SK-N-SH (cell line): ENCODE data around the gene PAK3. TPM values are rescaled to one million over a fixed set of nuclear protein-coding genes. Genes with fewer than 3 reads are reported as not detected.

ENCODE experiments used
- CTCF ChIA-PET: fragments of 300-600, 350-600 bp; formaldehyde crosslinking; extraction: SDS; loops from one replicate; lab custom pipeline; 2021; lab: Yijun Ruan, JAX
- POLR2A ChIA-PET: fragments of 350-600 bp; sonication (Branson Sonifier 250); formaldehyde crosslinking; extraction: SDS; loops from one replicate; lab custom pipeline; 2020; ENCODE audit warnings: antibody characterized with exemption, inconsistent platforms; lab: Yijun Ruan, JAX
- DNase-seq: peaks from one replicate; pipeline ENCODE4 v3.0.0; 2012
- H2AFZ ChIP-seq: fragments of 200-600 bp; sonication (generic); 2 replicates; pipeline ENCODE4 v1.8.1; 2016; ENCODE audit warnings: antibody characterized with exemption, mild to moderate bottlenecking, low read depth
- H3F3A ChIP-seq: fragments of 200-600 bp; sonication (generic); replicated peaks from 2 replicates; pipeline ENCODE3; 2016; ENCODE audit warnings: antibody characterized with exemption, mild to moderate bottlenecking; ENCODE audit not compliant: insufficient read depth
- H3K27ac ChIP-seq, 2 experiments: fragments of 200-500 bp in 1 of 2; fragments of 200-600 bp in 1 of 2; sonication (Bioruptor generic) in 1 of 2; sonication (generic), shearing (Covaris generic) in 1 of 2; 2 replicates each; pipeline versions ENCODE4 v1.5.1 to v1.6.1; 2014 to 2016; ENCODE audit warnings: low read depth in 2 of 2, inconsistent platforms in 1 of 2, low read length in 1 of 2, mild to moderate bottlenecking in 1 of 2, mixed read lengths in 1 of 2
- H3K27me3 ChIP-seq: fragments of 200-600 bp; sonication (generic), shearing (Covaris generic); 2 replicates; pipeline ENCODE4 v1.6.1; 2016; ENCODE audit warnings: mixed run types; ENCODE audit not compliant: insufficient read depth
- H3K36me3 ChIP-seq, 2 experiments: fragments of 200-500 bp in 1 of 2; fragments of 200-600 bp in 1 of 2; sonication (Bioruptor generic) in 1 of 2; sonication (generic) in 1 of 2; replicated peaks in 1 of 2; 2 replicates each; pipeline versions ENCODE3 to v1.5.1; 2014 to 2016; ENCODE audit warnings: low read length in 1 of 2, mild to moderate bottlenecking in 1 of 2; ENCODE audit not compliant: insufficient read depth in 2 of 2, control insufficient read depth in 1 of 2
- H3K4me1 ChIP-seq, 2 experiments: fragments of 200-500 bp in 1 of 2; fragments of 200-600 bp in 1 of 2; sonication (Bioruptor generic) in 1 of 2; sonication (generic), shearing (Covaris generic) in 1 of 2; 2 replicates each; pipeline versions ENCODE4 v1.5.1 to v1.6.1; 2014 to 2016; ENCODE audit warnings: low read depth in 1 of 2, low read length in 1 of 2, mixed run types in 1 of 2; ENCODE audit not compliant: insufficient read depth in 2 of 2, control insufficient read depth in 1 of 2
- H3K4me2 ChIP-seq: fragments of 200-600 bp; sonication (generic), shearing (Covaris generic); 2 replicates; pipeline ENCODE4 v1.6.1; 2017; ENCODE audit warnings: mixed run types
- H3K4me3 ChIP-seq, 2 experiments: fragments of 200-500 bp in 1 of 2; fragments of 200-600 bp in 1 of 2; sonication (Bioruptor generic) in 1 of 2; sonication (generic), shearing (Covaris generic) in 1 of 2; 2 replicates each; pipeline versions ENCODE4 v1.5.1 to v1.8.1; 2014 to 2016; ENCODE audit warnings: low read depth in 2 of 2, inconsistent platforms in 1 of 2, low read length in 1 of 2, mild to moderate bottlenecking in 1 of 2, mixed read lengths in 1 of 2, moderate library complexity in 1 of 2
- H3K79me2 ChIP-seq: fragments of 200-600 bp; sonication (generic); 2 replicates; pipeline ENCODE4 v1.8.1; 2017; ENCODE audit warnings: mild to moderate bottlenecking; ENCODE audit not compliant: insufficient read depth
- H3K9ac ChIP-seq: fragments of 200-600 bp; sonication (generic); 2 replicates; pipeline ENCODE4 v1.6.1; 2017; ENCODE audit warnings: mixed run types
- H3K9me2 ChIP-seq: fragments of 200-600 bp; sonication (generic); 2 replicates; pipeline ENCODE4 v1.6.1; 2017; ENCODE audit warnings: mixed run types
- H3K9me3 ChIP-seq: fragments of 200-600 bp; sonication (generic); 2 replicates; pipeline ENCODE4 v1.6.1; 2017; ENCODE audit warnings: mixed run types, mild to moderate bottlenecking, moderate library complexity
- H4K20me1 ChIP-seq: fragments of 200-600 bp; sonication (generic); 2 replicates; pipeline ENCODE4 v1.6.1; 2017; ENCODE audit warnings: mild to moderate bottlenecking, mixed run types; ENCODE audit not compliant: insufficient read depth
- CHD2 ChIP-seq: fragments of 150-350 bp; IDR thresholded peaks from 2 replicates; pipeline ENCODE4 v1.6.1; 2018; ENCODE audit warnings: low read length; ENCODE audit not compliant: partially characterized antibody
- FOXM1 ChIP-seq: IDR thresholded peaks from 2 replicates; pipeline ENCODE4 v1.4.0; 2012; ENCODE audit warnings: low read depth, mild to moderate bottlenecking
- GABPA ChIP-seq: IDR thresholded peaks from 2 replicates; pipeline ENCODE4 v1.4.0; 2012; ENCODE audit warnings: low read depth, mild to moderate bottlenecking
- IRF3 ChIP-seq: fragments of 150-350 bp; IDR thresholded peaks from 2 replicates; pipeline ENCODE4 v1.6.1; 2016; ENCODE audit warnings: mild to moderate bottlenecking, low read depth, low read length
- JUND ChIP-seq: IDR thresholded peaks from 2 replicates; pipeline ENCODE4 v1.4.0; 2012
- MEF2A ChIP-seq: IDR thresholded peaks from 2 replicates; pipeline ENCODE4 v1.4.0; 2012; ENCODE audit warnings: low read depth, borderline replicate concordance
- RAD21 ChIP-seq: IDR thresholded peaks from 2 replicates; pipeline ENCODE4 v1.6.1; 2012; ENCODE audit warnings: mild to moderate bottlenecking, low read length
- RFX5 ChIP-seq: IDR thresholded peaks from 2 replicates; pipeline ENCODE4 v1.6.1; 2012; ENCODE audit warnings: mild to moderate bottlenecking, improper control_type of control experiment, low read length
- SMC3 ChIP-seq: IDR thresholded peaks from 2 replicates; pipeline ENCODE4 v1.6.1; 2012; ENCODE audit warnings: low read depth, low read length, improper control_type of control experiment
- TCF12 ChIP-seq: IDR thresholded peaks from 2 replicates; pipeline ENCODE4 v1.4.0; 2012
- USF1 ChIP-seq: IDR thresholded peaks from 2 replicates; pipeline ENCODE4 v1.4.0; 2012; ENCODE audit warnings: low read depth, borderline replicate concordance
- USF2 ChIP-seq: fragments of 150-350 bp; IDR thresholded peaks from 2 replicates; pipeline ENCODE4 v1.6.1; 2017; ENCODE audit warnings: antibody characterized with exemption, low read length, low read depth, borderline replicate concordance
- YY1 ChIP-seq: IDR thresholded peaks from 2 replicates; pipeline ENCODE4 v1.4.0; 2012; ENCODE audit warnings: low read depth, mild to moderate bottlenecking
- WGBS: methylation state at CpG from one replicate; pipeline ENCODE4 v1.1.6; 2017; ENCODE audit warnings: low lambda C conversion rate; 5-methylcytosine and 5-hydroxymethylcytosine counted together
- polyA plus RNA-seq, 3 experiments: library from polyadenylated mRNA; depleted of rRNA; stranded (reverse); fragments of >200 nt; gene quantifications; 2 replicates each; pipeline ENCODE4 v1.2.3, GENCODE V29; 2012
- TF ChIP-seq, protein P1 (sequence below): IDR thresholded peaks from 2 replicates; pipeline ENCODE4 v1.4.0; 2012; ENCODE audit warnings: low read depth, borderline replicate concordance
- TF ChIP-seq, protein P2 (sequence below): fragments of 200-600 bp; sonication (generic); IDR thresholded peaks from 2 replicates; pipeline ENCODE4 v1.6.1; 2017; ENCODE audit warnings: antibody characterized with exemption, mild to moderate bottlenecking, moderate library complexity
- TF ChIP-seq, protein P3 (sequence below): IDR thresholded peaks from 2 replicates; pipeline ENCODE4 v1.4.0; 2012; ENCODE audit warnings: low read depth

The PAK3 gene
- polyA plus RNA-seq, 1 of the 3 experiments (the other 2 are of a cell fraction), result 0.23 TPM

- TF ChIP-seq, protein P1, sequence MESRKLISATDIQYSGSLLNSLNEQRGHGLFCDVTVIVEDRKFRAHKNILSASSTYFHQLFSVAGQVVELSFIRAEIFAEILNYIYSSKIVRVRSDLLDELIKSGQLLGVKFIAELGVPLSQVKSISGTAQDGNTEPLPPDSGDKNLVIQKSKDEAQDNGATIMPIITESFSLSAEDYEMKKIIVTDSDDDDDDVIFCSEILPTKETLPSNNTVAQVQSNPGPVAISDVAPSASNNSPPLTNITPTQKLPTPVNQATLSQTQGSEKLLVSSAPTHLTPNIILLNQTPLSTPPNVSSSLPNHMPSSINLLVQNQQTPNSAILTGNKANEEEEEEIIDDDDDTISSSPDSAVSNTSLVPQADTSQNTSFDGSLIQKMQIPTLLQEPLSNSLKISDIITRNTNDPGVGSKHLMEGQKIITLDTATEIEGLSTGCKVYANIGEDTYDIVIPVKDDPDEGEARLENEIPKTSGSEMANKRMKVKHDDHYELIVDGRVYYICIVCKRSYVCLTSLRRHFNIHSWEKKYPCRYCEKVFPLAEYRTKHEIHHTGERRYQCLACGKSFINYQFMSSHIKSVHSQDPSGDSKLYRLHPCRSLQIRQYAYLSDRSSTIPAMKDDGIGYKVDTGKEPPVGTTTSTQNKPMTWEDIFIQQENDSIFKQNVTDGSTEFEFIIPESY, result no peak
- TF ChIP-seq TCF12 (no peak), USF2 (no peak), YY1 (no peak), FOXM1 (no peak), GABPA (no peak), RFX5 (no peak), RAD21 (peak; percentile 50), CHD2 (no peak)
- TF ChIP-seq, all 33 proteins: peak for 3
Measured at GRCh38 chrX:111098874-111099273, 2.9 kb downstream of the PAK3 start (continued).

DNA sequence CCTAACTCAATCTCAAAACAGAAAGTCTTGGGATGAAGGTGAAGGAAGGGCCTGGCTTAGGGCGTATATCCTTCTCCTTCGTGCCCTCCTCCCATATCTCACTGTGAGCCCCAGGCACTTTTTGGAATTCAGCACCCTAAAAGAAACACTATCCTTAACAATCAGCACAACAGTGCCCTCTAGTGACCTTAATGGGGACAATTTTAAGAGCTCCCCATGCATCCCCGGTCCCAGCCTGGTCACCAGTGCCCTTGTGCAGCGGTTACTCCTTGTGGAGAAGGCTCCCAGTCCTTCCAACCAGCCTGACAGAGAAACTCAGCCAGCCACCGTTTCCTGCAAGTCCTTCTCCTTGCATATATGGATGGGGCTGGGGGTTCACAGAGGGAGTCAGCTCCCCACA is 4.2 kb downstream of the PAK3 start:
- POLR2A ChIA-PET, result interaction anchor here (1.1 kb wide), 1 partner anchor 135 kb away, joined by 3 read pairs; no protein-coding TSS in a partner anchor
- no peak for TF ChIP-seq USF1
- no peak for TF ChIP-seq TCF12
- no peak for TF ChIP-seq JUND
- TF ChIP-seq, protein P2, sequence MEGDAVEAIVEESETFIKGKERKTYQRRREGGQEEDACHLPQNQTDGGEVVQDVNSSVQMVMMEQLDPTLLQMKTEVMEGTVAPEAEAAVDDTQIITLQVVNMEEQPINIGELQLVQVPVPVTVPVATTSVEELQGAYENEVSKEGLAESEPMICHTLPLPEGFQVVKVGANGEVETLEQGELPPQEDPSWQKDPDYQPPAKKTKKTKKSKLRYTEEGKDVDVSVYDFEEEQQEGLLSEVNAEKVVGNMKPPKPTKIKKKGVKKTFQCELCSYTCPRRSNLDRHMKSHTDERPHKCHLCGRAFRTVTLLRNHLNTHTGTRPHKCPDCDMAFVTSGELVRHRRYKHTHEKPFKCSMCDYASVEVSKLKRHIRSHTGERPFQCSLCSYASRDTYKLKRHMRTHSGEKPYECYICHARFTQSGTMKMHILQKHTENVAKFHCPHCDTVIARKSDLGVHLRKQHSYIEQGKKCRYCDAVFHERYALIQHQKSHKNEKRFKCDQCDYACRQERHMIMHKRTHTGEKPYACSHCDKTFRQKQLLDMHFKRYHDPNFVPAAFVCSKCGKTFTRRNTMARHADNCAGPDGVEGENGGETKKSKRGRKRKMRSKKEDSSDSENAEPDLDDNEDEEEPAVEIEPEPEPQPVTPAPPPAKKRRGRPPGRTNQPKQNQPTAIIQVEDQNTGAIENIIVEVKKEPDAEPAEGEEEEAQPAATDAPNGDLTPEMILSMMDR, result peak; percentile 66
- TF ChIP-seq IRF3, result no peak
- no peak for TF ChIP-seq MEF2A
- no peak for TF ChIP-seq RFX5
- TF ChIP-seq RAD21, result peak; percentile 56
- TF ChIP-seq, protein P3, sequence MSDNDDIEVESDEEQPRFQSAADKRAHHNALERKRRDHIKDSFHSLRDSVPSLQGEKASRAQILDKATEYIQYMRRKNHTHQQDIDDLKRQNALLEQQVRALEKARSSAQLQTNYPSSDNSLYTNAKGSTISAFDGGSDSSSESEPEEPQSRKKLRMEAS, result no peak
- peak; percentile 18; the same call in 1 of the 2 replicates for TF ChIP-seq SMC3

More for the DNA sequence above, 4.2 kb downstream of the PAK3 start:
- Histone ChIP-seq H3K4me1 (peaks cover 0 to 11% of the 10 kb centered on the region in 2 experiments; a peak in 1 of 4 replicates), H3K36me3 (no peaks in the 10 kb centered on the region), H3F3A (no peaks in the 10 kb centered on the region), H3K4me3 (no peak overlapping the region), H3K9me3 (no peaks in the 10 kb centered on the region), H2AFZ (no peak overlapping the region), H3K27ac (no peak overlapping the region), H3K9me2 (no peaks in the 10 kb centered on the region), H3K9ac (no peak overlapping the region), H3K4me2 (no peak overlapping the region), H3K27me3 (0 out of 2 replicates have a peak, but pooled peaks cover 7% of the 10 kb centered on the region), H4K20me1 (no peaks in the 10 kb centered on the region), H3K79me2 (no peaks in the 10 kb centered on the region)
- WGBS, result 12% methylated on average over 5 of the region's 5 CpGs
- CTCF ChIA-PET, result interaction anchor here (0.5 to 3.4 kb wide), 22 partner anchors 10 to 651 kb away, joined by 3 to 32 read pairs (median 4); no protein-coding TSS in a partner anchor
- DNase-seq, result peak; percentile 69
